ENCODE measurements around the gene APBA1.

- TF ChIP-seq, protein P1, sequence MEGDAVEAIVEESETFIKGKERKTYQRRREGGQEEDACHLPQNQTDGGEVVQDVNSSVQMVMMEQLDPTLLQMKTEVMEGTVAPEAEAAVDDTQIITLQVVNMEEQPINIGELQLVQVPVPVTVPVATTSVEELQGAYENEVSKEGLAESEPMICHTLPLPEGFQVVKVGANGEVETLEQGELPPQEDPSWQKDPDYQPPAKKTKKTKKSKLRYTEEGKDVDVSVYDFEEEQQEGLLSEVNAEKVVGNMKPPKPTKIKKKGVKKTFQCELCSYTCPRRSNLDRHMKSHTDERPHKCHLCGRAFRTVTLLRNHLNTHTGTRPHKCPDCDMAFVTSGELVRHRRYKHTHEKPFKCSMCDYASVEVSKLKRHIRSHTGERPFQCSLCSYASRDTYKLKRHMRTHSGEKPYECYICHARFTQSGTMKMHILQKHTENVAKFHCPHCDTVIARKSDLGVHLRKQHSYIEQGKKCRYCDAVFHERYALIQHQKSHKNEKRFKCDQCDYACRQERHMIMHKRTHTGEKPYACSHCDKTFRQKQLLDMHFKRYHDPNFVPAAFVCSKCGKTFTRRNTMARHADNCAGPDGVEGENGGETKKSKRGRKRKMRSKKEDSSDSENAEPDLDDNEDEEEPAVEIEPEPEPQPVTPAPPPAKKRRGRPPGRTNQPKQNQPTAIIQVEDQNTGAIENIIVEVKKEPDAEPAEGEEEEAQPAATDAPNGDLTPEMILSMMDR (IDR thresholded peaks at IDR 0.05; ENCODE audit: insufficient read depth, low read depth, low read length): no peak
- TF ChIP-seq EZH2 (IDR thresholded peaks at IDR 0.05; ENCODE audit: insufficient read depth, low read length): no peak
These were observed 238.8 kb downstream of the APBA1 start for GRCh38 chr9:69433392-69433791.

Measured in astrocyte (in vitro differentiated cells and primary cell).